Spinal cord (tissue), 10 donors: ENCODE results near the gene GABRB3. TPM values are rescaled to one million over a fixed set of nuclear protein-coding genes. Genes with fewer than 3 reads are reported as not detected.

Experiments
- DNase-seq, 6 donors: peaks; one replicate each; pipeline versions ENCODE4 v3.0.0 to v3.0.0-alpha.2; 2013 to 2015; ENCODE audit warnings: low spot score in 6 of 6, low read depth in 4 of 6
- H3K27ac ChIP-seq: one replicate; pipeline ENCODE4 v1.5.1; 2013; ENCODE audit warnings: low read depth, low read length, control low read depth
- H3K27me3 ChIP-seq: one replicate; pipeline ENCODE4 v1.6.1; 2013; ENCODE audit warnings: low read length; ENCODE audit not compliant: control insufficient read depth, insufficient read depth
- H3K36me3 ChIP-seq: one replicate; pipeline ENCODE4 v1.6.1; 2013; ENCODE audit warnings: low read length; ENCODE audit not compliant: control insufficient read depth, insufficient read depth
- H3K4me1 ChIP-seq: one replicate; pipeline ENCODE4 v1.6.1; 2013; ENCODE audit warnings: low read length; ENCODE audit not compliant: control insufficient read depth, insufficient read depth
- H3K4me3 ChIP-seq: one replicate; pipeline ENCODE4 v1.5.1; 2013; ENCODE audit warnings: low read depth, low read length, control low read depth
- H3K9me3 ChIP-seq: one replicate; pipeline ENCODE4 v1.6.1; 2013; ENCODE audit warnings: low read length; ENCODE audit not compliant: control insufficient read depth, insufficient read depth
- WGBS: methylation state at CpG from one replicate; pipeline ENCODE4 v1.1.5; 2013; ENCODE audit warnings: missing lambda C conversion rate; ENCODE audit not compliant: insufficient coverage; 5-methylcytosine and 5-hydroxymethylcytosine counted together
- long read RNA-seq, 4 donors: transcript quantifications; one replicate each; lab custom pipeline, GENCODE V29; 2026
- polyA plus RNA-seq, 2 donors: library from polyadenylated mRNA; unstranded; fragments of 120-200 nt; gene quantifications; one replicate each; pipeline ENCODE4 v1.2.1, GENCODE V29; 2013; ENCODE audit not compliant: insufficient read length in 2 of 2
- total RNA-seq, 2 donors: library from RNA; depleted of rRNA in 1 of 2; stranded (reverse); fragments of 120-200 nt in 1 of 2; fragments of >200 nt in 1 of 2; gene quantifications; one replicate each; pipeline versions ENCODE4 v1.2.3 to v1.2.4, GENCODE V29; 2013 to 2014
- donor health status: healthy.

GABRB3 gene
- total RNA-seq (10 to 100 TPM; 28.7 to 79.5 TPM), polyA plus RNA-seq (10 to 100 TPM; 61.0 to 79.5 TPM)
- long read RNA-seq, donor 1, full-length matches to known transcripts = 16 of 16 reads
- long read RNA-seq, donor 1, partial matches to known transcripts = 0 of 16 reads
- long read RNA-seq, donor 1, other reads (novel, unspliced or antisense) = 0 of 16 reads
- long read RNA-seq, donor 2, full-length matches to known transcripts = 11 of 11 reads
- long read RNA-seq, donor 2, partial matches to known transcripts = 0 of 11 reads
- long read RNA-seq, donor 2, other reads (novel, unspliced or antisense) = 0 of 11 reads
- long read RNA-seq, donor 3, full-length matches to known transcripts = 12 of 12 reads
- long read RNA-seq, donor 3, partial matches to known transcripts = 0 of 12 reads
- long read RNA-seq, donor 3, other reads (novel, unspliced or antisense) = 0 of 12 reads
- long read RNA-seq, donor 4, partial matches to known transcripts = 0 of 1 reads
- long read RNA-seq, donor 4, other reads (novel, unspliced or antisense) = 0 of 1 reads

GRCh38 chr15:26772154-26773066, at the start of gene GABRB3:
Gene GABRB3 (minus strand): TSS chr15:26773066.
- Histone ChIP-seq H3K36me3 (no peaks in the 10 kb centered on the region), H3K27me3 (peaks cover 2% of the 10 kb centered on the region), H3K4me1 (peaks cover 7% of the 10 kb centered on the region), H3K4me3 (peak within 1 kb of the TSS; percentile 36), H3K27ac (no peak within 1 kb of the TSS), H3K9me3 (no peaks in the 10 kb centered on the region)
- peak in 4 of 6 donors; percentile 7 to 65 (median 36) for DNase-seq
- under 1% methylated on average over 90 of the region's 112 CpGs for WGBS

GRCh38 chr15:26807517-26808427, 34.9 kb upstream of the GABRB3 start:
- DNase-seq = peak in 1 of 6 donors; percentile 40
- 60% methylated on average over 11 of the region's 15 CpGs for WGBS

GRCh38 chr15:26806574-26806973, 33.7 kb upstream of the GABRB3 start:
- no peaks in the 10 kb centered on the region for H3K36me3 ChIP-seq
- no peak for DNase-seq
- WGBS = 92% methylated on average over 5 of the region's 5 CpGs
- H3K27me3 ChIP-seq = no peaks in the 10 kb centered on the region
- H3K4me3 ChIP-seq = no peak overlapping the region
- no peak overlapping the region for H3K27ac ChIP-seq
- no peaks in the 10 kb centered on the region for H3K9me3 ChIP-seq
- H3K4me1 ChIP-seq = no peaks in the 10 kb centered on the region

More at GRCh38 chr15:26807517-26808427, 34.9 kb upstream of the GABRB3 start:
- Histone ChIP-seq H3K4me3 (no peak overlapping the region), H3K4me1 (no peaks in the 10 kb centered on the region), H3K27me3 (no peaks in the 10 kb centered on the region), H3K9me3 (peaks cover 2% of the 10 kb centered on the region), H3K27ac (no peak overlapping the region), H3K36me3 (no peaks in the 10 kb centered on the region)

GRCh38 chr15:26806151-26806550, 33.3 kb upstream of the GABRB3 start:
- H3K4me3 ChIP-seq = no peak overlapping the region
- no CpG with 5 or more reads among the region's 4 CpGs for WGBS
- no peaks in the 10 kb centered on the region for H3K4me1 ChIP-seq
- H3K9me3 ChIP-seq = no peaks in the 10 kb centered on the region
- H3K27ac ChIP-seq = no peak overlapping the region
- H3K36me3 ChIP-seq = no peaks in the 10 kb centered on the region
- peak in 1 of 6 donors; percentile 76 for DNase-seq
- no peaks in the 10 kb centered on the region for H3K27me3 ChIP-seq

GRCh38 chr15:26805470-26805869, 32.6 kb upstream of the GABRB3 start:
- 100% methylated on average over 2 of the region's 5 CpGs for WGBS
- DNase-seq = no peak
- Histone ChIP-seq H3K36me3 (no peaks in the 10 kb centered on the region), H3K4me3 (no peak overlapping the region), H3K27me3 (no peaks in the 10 kb centered on the region), H3K27ac (no peak overlapping the region), H3K9me3 (no peaks in the 10 kb centered on the region), H3K4me1 (no peaks in the 10 kb centered on the region)

- H3K27ac ChIP-seq = no peak overlapping the region
- H3K4me1 ChIP-seq = no peaks in the 10 kb centered on the region
- DNase-seq = no peak
- H3K36me3 ChIP-seq = no peaks in the 10 kb centered on the region
- WGBS = 57% methylated on average over 11 of the region's 11 CpGs
- no peaks in the 10 kb centered on the region for H3K27me3 ChIP-seq
- H3K4me3 ChIP-seq = no peak overlapping the region
- no peaks in the 10 kb centered on the region for H3K9me3 ChIP-seq
Measured at GRCh38 chr15:26804063-26804804, 31.4 kb upstream of the GABRB3 start.

- H3K27ac ChIP-seq = no peak overlapping the region
- H3K27me3 ChIP-seq = no peaks in the 10 kb centered on the region
- H3K9me3 ChIP-seq = no peaks in the 10 kb centered on the region
- no peaks in the 10 kb centered on the region for H3K4me1 ChIP-seq
- H3K36me3 ChIP-seq = no peaks in the 10 kb centered on the region
- no peak overlapping the region for H3K4me3 ChIP-seq
- 89% methylated on average over 8 of the region's 8 CpGs for WGBS
- DNase-seq = no peak
Measured at GRCh38 chr15:26790118-26790517, 17.3 kb upstream of the GABRB3 start.

- no peaks in the 10 kb centered on the region for H3K9me3 ChIP-seq
- H3K27me3 ChIP-seq = no peaks in the 10 kb centered on the region
- no peak for DNase-seq
- no peak overlapping the region for H3K27ac ChIP-seq
- no peak overlapping the region for H3K4me3 ChIP-seq
- WGBS = 74% methylated on average over 24 of the region's 24 CpGs
- no peaks in the 10 kb centered on the region for H3K4me1 ChIP-seq
- H3K36me3 ChIP-seq = no peaks in the 10 kb centered on the region
Measured at GRCh38 chr15:26781816-26782215, 8.9 kb upstream of the GABRB3 start.
